ENCODE results near the gene CDK1.

The CDK1 gene

GRCh38 chr10:60739558-60739957, 38.7 kb upstream of the CDK1 start:
- Histone ChIP-seq H3K27me3 (ENCODE audit: insufficient read depth, poor library complexity, severe bottlenecking) (peaks cover 16% of the 10 kb centered on the region), H3K4me3 (replicated peaks; ENCODE audit: insufficient read depth, low read length) (no peak overlapping the region), H3K27ac (replicated peaks) (no peak overlapping the region)
- DNase-seq (ENCODE audit: low read depth in 1 of 2, low spot score in 1 of 2) = no peak
- TF ChIP-seq CTCF (IDR thresholded peaks at IDR 0.05; ENCODE audit: insufficient read depth, low read length) = no peak
- no peak for TF ChIP-seq REST (IDR thresholded peaks at IDR 0.05; ENCODE audit: insufficient replicate concordance, low read depth)
- TF ChIP-seq POLR2AphosphoS5 (IDR thresholded peaks at IDR 0.05; ENCODE audit: low read depth) = no peak
- no peak for TF ChIP-seq SPI1 (IDR thresholded peaks at IDR 0.05; ENCODE audit: borderline replicate concordance, low read depth)
- no peak for TF ChIP-seq GABPA (IDR thresholded peaks at IDR 0.05; ENCODE audit: low read depth)

GRCh38 chr10:60742512-60742911, 35.8 kb upstream of the CDK1 start:
- Histone ChIP-seq H3K27me3 (ENCODE audit: insufficient read depth, poor library complexity, severe bottlenecking) (peaks cover 6% of the 10 kb centered on the region), H3K27ac (replicated peaks) (no peak overlapping the region), H3K4me3 (replicated peaks; ENCODE audit: insufficient read depth, low read length) (no peak overlapping the region)
- TF ChIP-seq SPI1 (IDR thresholded peaks at IDR 0.05; ENCODE audit: borderline replicate concordance, low read depth) (no peak), GABPA (IDR thresholded peaks at IDR 0.05; ENCODE audit: low read depth) (no peak), REST (IDR thresholded peaks at IDR 0.05; ENCODE audit: insufficient replicate concordance, low read depth) (no peak), CTCF (IDR thresholded peaks at IDR 0.05; ENCODE audit: insufficient read depth, low read length) (no peak), POLR2AphosphoS5 (IDR thresholded peaks at IDR 0.05; ENCODE audit: low read depth) (no peak)
- no peak for DNase-seq (ENCODE audit: low read depth in 1 of 2, low spot score in 1 of 2)

- no peak for DNase-seq (ENCODE audit: low read depth in 1 of 2, low spot score in 1 of 2)
- peaks cover 6% of the 10 kb centered on the region for H3K27me3 ChIP-seq (ENCODE audit: insufficient read depth, poor library complexity, severe bottlenecking)
- no peak overlapping the region for H3K4me3 ChIP-seq (replicated peaks; ENCODE audit: insufficient read depth, low read length)
- H3K27ac ChIP-seq (replicated peaks) = no peak overlapping the region
- TF ChIP-seq POLR2AphosphoS5 (IDR thresholded peaks at IDR 0.05; ENCODE audit: low read depth) (no peak), CTCF (IDR thresholded peaks at IDR 0.05; ENCODE audit: insufficient read depth, low read length) (no peak), REST (IDR thresholded peaks at IDR 0.05; ENCODE audit: insufficient replicate concordance, low read depth) (no peak), SPI1 (IDR thresholded peaks at IDR 0.05; ENCODE audit: borderline replicate concordance, low read depth) (no peak), GABPA (IDR thresholded peaks at IDR 0.05; ENCODE audit: low read depth) (no peak)
These were observed 30.3 kb upstream of the CDK1 start for GRCh38 chr10:60747817-60748469.

Measured in HL-60 (cell line).